Motor neuron (in vitro differentiated cells): ENCODE data around the gene UTP25. TPM values are rescaled to one million over a fixed set of nuclear protein-coding genes. Genes with fewer than 3 reads are reported as not detected.

Source experiments
- ATAC-seq, 8 experiments: fragments of 200-7000 bp; cut with Tn5 transposase; replicated peaks in 6 of 8; 2 replicates each; pipeline ENCODE4 v1.8.0; 2021; ENCODE audit warnings: mild to moderate bottlenecking in 8 of 8, moderate library complexity in 8 of 8
- H3K27ac ChIP-seq, 2 donors: fragments of 250-450 bp; sonication (Bioruptor Pico); 2 replicates each; pipeline ENCODE4 v1.9.0; 2021; ENCODE audit warnings: antibody characterized with exemption in 2 of 2, mild to moderate bottlenecking in 2 of 2, moderate library complexity in 1 of 2
- H3K4me1 ChIP-seq, 2 donors: fragments of 250-450 bp; sonication (Bioruptor Pico); replicated peaks in 1 of 2; 2 replicates each; pipeline ENCODE4 v1.6.1; 2021; ENCODE audit warnings: antibody characterized with exemption in 2 of 2, mild to moderate bottlenecking in 2 of 2, moderate library complexity in 1 of 2
- H3K4me3 ChIP-seq, 5 donors: fragments of 250-450 bp; sonication (Bioruptor Pico); 2 replicates each; pipeline ENCODE4 v1.9.0; 2021; ENCODE audit warnings: antibody characterized with exemption in 5 of 5, mild to moderate bottlenecking in 5 of 5, moderate library complexity in 4 of 5
- WGBS, 10 experiments: fragments of 450-650 bp; shearing (Covaris generic); methylation state at CpG; one replicate each; pipeline ENCODE4 v1.0.0; 2022; 5-methylcytosine and 5-hydroxymethylcytosine counted together
- in situ Hi-C, 9 experiments: fragments of 400-800 bp; cut with MboI; loops; one replicate each; pipeline ENCODE4 v1.15.0; 2021; ENCODE audit warnings: low sequenced_read_pairs in 9 of 9, low pct_unique_long_range_greater_than_20kb in 2 of 9; ENCODE audit not compliant: unreplicated experiment in 9 of 9
- total RNA-seq, 8 experiments: library from RNA; unstranded; fragments of 300-600 nt; gene quantifications; 2 replicates each; pipeline versions ENCODE4 v1.2.3 to v1.2.4, GENCODE V29; 2022

Gene UTP25
- total RNA-seq, 8 experiments from 2014 or later: 6.3 to 11.9 (median 8.7) TPM

DNA sequence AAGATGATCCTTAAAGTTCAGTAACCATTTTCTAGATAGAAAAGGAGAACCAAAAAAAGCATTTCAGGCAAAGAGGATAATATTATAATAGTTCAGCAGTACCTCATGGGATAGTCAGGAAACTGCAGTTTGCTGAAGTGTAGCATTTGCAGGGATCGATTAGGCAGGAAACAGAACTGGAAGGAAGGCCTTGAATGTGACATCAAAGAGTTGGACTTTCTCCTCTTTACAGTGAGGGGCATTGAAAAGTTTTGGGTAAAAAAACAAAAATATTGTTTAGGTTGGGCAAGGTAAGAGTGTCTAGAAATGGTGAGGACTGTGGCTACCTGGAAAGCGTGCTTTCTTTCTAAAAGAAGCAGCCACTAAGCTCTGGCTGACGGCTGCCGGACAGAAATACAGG, 13.9 kb upstream of the UTP25 start:
- H3K4me3 ChIP-seq: no peak overlapping the region
- in situ Hi-C loops: no loop called here
- no peaks in the 10 kb centered on the region for H3K4me1 ChIP-seq
- 80 to 100% (median 90%) methylated on average over 1 to 4 of the region's 4 CpGs; no CpG with 5 or more reads in 2 of the 10 experiments for WGBS, 10 experiments
- no peak overlapping the region for H3K27ac ChIP-seq
- no peak for ATAC-seq

DNA sequence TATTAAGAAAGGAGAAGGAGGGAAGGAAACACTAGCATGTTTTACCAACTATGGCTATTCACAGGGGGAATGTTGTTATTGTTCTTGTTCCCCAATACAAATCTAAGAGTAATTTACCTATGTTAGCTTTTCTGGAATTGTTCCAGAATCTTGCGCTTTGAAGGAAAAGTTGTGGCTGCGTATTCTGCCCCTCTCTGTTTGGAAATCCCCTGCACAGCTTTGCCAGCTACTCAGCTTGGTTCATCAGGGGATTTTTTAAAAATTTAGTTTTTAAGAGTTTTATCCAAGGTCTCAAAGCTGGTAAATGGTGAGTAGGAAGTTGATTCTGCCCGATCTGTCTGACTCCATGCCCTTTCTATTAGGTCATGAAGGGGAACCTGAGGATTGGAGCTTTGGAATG, 12.3 kb upstream of the UTP25 start:
- in situ Hi-C loops: no loop called here
- no peak for ATAC-seq
- H3K4me1 ChIP-seq: no peaks in the 10 kb centered on the region
- H3K27ac ChIP-seq: no peak overlapping the region
- 63 to 100% (median 83%) methylated on average over 1 to 3 of the region's 3 CpGs for WGBS, 10 experiments
- no peak overlapping the region for H3K4me3 ChIP-seq

DNA sequence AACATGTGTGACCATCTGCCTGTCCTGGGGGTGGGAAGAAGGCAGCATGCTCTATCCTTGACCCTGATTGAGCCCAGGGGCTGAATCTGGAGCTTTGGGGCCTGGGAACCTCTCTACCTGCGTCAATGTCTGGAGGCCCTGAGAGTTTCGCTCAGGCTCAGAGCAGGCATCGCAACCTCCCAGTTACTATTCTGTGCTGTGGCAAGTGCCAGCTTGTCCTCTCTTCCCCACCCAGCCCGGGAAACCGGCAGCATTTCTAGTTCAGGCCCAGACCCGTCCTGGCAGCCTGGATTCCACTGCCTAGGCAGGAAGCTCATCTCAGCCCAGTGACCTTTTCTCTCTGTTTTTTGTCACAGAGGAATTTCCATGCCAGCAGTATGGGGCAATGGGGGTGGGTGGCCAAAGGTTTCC, 11.8 kb upstream of the UTP25 start:
- WGBS, 10 experiments: 60 to 100% (median 80%) methylated on average over 1 to 6 of the region's 6 CpGs; no CpG with 5 or more reads in 4 of the 10 experiments
- no peak overlapping the region for H3K4me3 ChIP-seq
- H3K27ac ChIP-seq: no peak overlapping the region
- in situ Hi-C loops: no loop called here
- no peaks in the 10 kb centered on the region for H3K4me1 ChIP-seq
- ATAC-seq: no peak

DNA sequence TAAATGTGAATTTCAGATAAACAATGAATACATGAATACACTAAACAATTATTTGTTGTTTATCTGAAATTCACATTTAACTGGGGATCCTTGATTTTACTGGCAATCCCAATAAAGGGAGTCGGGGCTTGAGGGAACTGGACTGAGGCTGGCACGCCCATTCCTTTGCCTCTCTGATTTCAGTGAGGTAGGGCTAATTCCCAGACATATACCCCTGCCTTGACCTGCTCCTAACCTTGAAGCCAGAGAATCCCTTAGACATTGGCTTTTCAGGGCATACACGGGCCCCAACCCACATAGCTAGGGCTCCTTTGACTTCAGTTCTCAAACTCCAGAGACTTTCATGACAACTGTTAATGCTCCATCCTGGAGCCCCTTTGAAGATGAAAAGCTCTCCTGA, 10.8 kb upstream of the UTP25 start:
- Histone ChIP-seq H3K27ac (no peak overlapping the region), H3K4me1 (no peaks in the 10 kb centered on the region), H3K4me3 (no peak overlapping the region)
- 36 to 100% (median 65%) methylated on average over 1 to 3 of the region's 3 CpGs; no CpG with 5 or more reads in 4 of the 10 experiments for WGBS, 10 experiments
- in situ Hi-C loops: no loop called here
- no peak for ATAC-seq

DNA sequence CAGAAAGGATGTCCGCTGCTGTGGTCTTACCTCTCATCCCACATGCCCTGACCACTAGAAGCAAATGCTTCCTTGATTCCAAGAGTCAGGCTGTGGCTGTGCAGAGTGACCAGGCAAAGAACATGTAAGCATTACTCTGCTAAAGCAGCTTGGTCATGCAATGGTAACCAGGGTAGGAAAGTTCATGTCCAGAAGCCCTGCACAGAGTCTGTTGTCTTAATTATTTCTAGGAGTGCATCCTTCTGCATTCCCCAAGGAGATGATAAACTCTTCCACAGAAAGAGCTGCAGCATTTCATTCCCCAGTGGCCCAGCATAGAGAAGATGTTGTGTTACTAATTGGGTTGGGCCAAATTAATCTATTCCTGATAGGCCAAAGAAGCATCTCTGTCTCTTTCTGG, 10.1 kb upstream of the UTP25 start:
- WGBS, 10 experiments: 50 to 100% (median 86%) methylated on average over 1 of the region's 1 CpG; no CpG with 5 or more reads in 3 of the 10 experiments
- no peak overlapping the region for H3K4me3 ChIP-seq
- in situ Hi-C loops: no loop called here
- no peak overlapping the region for H3K27ac ChIP-seq
- no peak for ATAC-seq
- no peaks in the 10 kb centered on the region for H3K4me1 ChIP-seq

DNA sequence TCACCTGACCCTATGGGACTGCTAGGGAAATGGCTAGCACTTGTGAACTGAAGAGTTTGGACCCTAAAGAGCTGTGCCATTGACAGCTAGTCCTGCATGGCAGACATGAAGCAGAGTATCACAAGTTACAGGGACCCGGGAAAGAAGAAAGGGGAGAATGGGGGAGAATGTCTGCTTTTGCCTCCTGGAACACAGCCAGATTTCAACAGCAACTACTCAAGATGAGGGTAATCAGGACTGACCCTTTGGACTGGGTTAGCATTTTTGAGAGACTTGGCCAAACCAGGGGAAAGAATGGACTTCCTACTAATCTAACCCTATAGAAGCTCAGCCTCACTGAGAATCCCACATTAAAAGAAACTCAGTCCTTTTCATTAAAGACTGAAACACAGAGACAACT, 8.7 kb upstream of the UTP25 start:
- no peak overlapping the region for H3K27ac ChIP-seq
- 43 to 56% (median 50%) methylated on average over 1 of the region's 1 CpG; no CpG with 5 or more reads in 7 of the 10 experiments for WGBS, 10 experiments
- no peak overlapping the region for H3K4me3 ChIP-seq
- in situ Hi-C loops: no loop called here
- no peak for ATAC-seq
- H3K4me1 ChIP-seq: no peaks in the 10 kb centered on the region

DNA sequence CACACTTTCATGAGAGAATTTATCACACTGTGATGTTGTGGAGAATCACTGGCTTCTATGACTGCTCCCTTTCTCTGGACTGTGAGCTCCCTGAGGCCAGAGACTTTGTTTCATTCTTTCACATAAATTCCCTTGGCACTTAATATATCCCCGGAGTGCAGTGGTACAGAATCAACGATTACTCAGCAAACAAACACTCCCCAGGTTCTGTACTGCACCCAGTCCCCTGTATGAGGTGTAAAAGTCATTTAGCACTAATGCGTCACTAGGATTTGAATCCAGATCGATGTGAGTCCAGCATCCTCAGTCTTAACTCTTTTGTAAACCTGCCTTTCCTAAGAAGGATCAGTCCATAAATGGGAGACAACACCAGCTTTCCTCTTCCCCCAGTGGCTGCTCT, 6.8 kb upstream of the UTP25 start:
- no peak for ATAC-seq
- in situ Hi-C loops: no loop called here
- H3K4me3 ChIP-seq: no peak overlapping the region
- no peak overlapping the region for H3K27ac ChIP-seq
- no peaks in the 10 kb centered on the region for H3K4me1 ChIP-seq
- 17 to 90% (median 46%) methylated on average over 1 to 4 of the region's 4 CpGs for WGBS, 10 experiments

DNA sequence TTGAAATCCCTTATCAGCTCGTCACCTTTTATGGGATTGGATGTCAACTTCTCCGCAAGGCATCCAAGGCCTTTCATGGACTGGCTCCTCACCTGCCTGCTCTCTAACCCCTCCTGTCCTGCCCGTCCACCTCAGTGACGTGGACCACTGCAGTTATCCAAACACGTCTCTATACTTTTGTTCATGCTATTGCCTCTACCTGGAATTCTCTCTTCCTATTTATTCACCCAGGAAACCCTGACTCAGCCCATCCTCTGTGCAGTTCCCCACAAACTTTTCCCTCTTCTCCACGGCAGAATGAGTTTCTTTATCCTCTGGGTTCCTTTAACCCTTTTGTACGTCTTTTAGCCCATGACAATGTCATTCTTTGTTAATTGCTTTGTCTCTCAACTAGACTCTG, 5.1 kb upstream of the UTP25 start:
- Histone ChIP-seq H3K4me1 (peaks cover 3 to 4% of the 10 kb centered on the region in 2 donors), H3K27ac (no peak overlapping the region), H3K4me3 (no peak overlapping the region)
- ATAC-seq: no peak
- in situ Hi-C loops: no loop called here
- 21 to 93% (median 63%) methylated on average over 2 to 7 of the region's 7 CpGs for WGBS, 10 experiments

DNA sequence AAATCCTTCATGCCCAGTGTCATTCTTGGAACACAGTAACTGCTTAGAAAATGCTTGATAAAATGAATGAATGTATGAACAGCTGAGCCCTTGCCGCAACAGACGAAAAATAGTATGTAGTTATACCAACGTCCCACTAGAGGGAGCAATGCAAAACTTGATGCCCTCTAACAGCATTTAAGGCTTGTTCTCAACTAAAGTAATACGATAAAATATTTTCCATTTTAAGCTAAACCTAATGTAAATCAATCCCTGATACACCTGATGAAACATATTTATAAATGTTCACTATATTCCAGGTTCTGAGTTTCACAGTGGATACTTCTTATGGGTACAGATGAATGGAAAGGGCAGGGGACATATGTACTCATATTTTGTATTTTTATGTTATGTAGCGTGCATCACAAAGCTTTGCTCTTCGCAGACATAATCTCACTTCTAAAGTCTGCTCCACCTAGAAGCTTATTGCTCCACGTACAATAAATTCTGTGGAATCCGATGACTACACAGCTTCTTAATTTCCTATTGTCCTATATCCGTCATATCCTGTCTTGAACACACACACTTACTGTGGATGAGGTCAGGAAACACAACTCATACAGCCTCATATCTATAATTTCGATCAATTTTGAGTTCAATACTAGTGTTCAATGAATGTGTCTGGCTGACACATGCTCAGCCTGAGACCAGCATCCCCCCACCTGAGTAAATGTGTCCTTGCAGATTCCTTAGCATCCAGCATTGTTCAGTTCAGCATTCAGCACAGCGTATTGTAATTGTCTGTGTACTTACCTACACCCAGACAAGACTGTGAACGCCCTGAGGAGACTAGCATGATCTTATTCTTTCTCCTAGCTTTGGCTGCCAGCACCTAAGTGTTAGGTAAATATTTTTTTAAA, 4.4 kb upstream of the UTP25 start:
- in situ Hi-C loops: no loop called here
- 16 to 60% (median 36%) methylated on average over 2 to 12 of the region's 12 CpGs; no CpG with 5 or more reads in 1 of the 10 experiments for whole genome bisulfite sequencing, 10 experiments
- peak in 6 of 8 experiments; percentile 19 to 53 (median 36) for ATAC-seq
- Histone ChIP-seq H3K4me3 (no peak overlapping the region), H3K27ac (no peak overlapping the region), H3K4me1 (peaks cover 3 to 4% of the 10 kb centered on the region in 2 donors)

DNA sequence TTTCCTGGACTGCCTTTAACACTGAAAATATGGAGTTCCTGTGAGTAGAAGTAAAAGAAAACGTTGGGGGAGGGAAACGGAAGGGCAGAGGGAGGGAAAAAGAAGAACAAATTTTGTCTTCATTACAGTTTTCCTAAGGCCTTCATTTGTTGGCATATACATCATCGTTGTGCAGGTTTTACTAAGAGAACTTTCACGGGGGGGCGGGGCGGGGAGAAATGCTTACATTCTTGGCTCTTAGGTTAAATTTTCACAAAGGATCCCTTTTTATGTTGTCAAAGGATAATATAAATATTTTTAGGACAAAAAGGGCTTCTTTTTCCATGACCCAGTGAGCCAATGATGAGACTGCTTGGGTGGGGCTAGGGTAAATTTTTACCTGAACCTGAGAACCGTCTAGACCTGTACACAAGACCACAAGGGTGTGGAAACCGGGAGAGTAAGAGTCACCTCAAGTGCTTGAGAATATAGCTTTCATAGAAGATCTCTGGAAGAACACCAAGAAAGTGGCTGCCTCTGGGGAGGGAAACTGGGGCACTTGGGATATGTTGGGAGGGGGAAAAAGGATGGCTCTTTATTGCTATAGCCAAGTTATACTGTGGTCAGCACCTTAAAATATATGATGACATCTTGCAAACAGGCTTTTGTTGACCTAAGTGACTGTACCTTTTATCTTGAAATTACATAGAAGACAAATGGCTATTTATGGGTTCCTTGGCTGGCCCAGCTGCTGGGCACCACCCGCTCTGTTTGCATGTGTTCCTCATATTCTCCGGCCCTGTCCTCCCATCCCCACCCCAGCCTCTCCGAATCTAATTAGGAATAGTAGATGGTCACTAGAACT, 2.0 kb upstream of the UTP25 start:
- ATAC-seq: peak in 3 of 8 experiments; percentile 34 to 57 (median 37)
- H3K4me1 ChIP-seq: peaks cover 13 to 14% of the 10 kb centered on the region in 2 donors
- 44 to 100% (median 77%) methylated on average over 2 to 11 of the region's 11 CpGs; no CpG with 5 or more reads in 1 of the 10 experiments for WGBS, 10 experiments
- in situ Hi-C loops: no loop called here
- H3K4me3 ChIP-seq: no peak overlapping the region
- H3K27ac ChIP-seq: no peak overlapping the region

DNA sequence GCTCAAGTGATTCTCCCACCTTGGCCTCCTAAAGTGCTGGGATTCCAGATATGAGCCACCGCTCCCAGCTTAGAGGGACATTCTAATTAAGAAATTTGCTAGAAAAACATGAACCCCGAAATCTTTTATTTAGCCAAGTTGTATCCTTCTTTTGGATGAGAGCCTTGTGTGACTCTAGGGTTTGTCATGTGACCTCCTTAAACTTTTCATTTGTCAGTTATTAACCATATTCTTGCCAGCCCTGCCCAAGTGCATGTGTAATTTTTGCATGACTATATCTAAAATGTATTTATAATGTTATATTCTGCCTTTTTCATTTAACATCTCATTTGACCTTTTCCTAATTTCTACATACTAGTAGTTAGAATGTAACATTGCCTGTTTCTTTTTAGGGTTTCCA, 1.9 kb downstream of the UTP25 start:
- 33 to 100% (median 98%) methylated on average over 1 to 2 of the region's 2 CpGs for WGBS, 10 experiments
- H3K4me3 ChIP-seq: no peak overlapping the region

DNA sequence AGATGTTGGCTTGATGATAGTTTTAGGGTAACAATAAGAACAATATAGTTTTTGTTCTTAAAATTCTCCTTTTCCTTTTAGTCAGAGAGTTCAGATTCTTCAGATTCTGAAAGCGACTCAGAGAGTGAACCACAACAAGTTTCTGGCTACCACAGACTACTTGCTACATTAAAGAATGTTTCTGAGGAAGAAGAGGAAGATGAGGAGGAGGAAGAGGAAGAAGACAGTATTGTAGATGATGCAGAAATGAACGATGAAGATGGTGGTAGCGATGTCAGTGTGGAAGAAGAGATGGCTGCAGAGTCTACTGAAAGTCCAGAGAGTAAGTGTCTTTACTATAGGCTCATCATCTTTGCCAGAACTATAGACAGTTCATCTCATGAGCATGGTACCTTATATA, 3.0 kb downstream of the UTP25 start:
- no peak for ATAC-seq
- peaks cover 13 to 14% of the 10 kb centered on the region in 2 donors for H3K4me1 ChIP-seq
- no peak overlapping the region for H3K27ac ChIP-seq
- in situ Hi-C loops: no loop called here
- H3K4me3 ChIP-seq: no peak overlapping the region
- 85 to 100% (median 97%) methylated on average over 1 to 3 of the region's 3 CpGs for WGBS, 10 experiments

More for the DNA sequence above, 1.9 kb downstream of the UTP25 start:
- in situ Hi-C loops: no loop called here
- peaks cover 13 to 14% of the 10 kb centered on the region in 2 donors for H3K4me1 ChIP-seq
- H3K27ac ChIP-seq: no peak overlapping the region
- ATAC-seq: no peak

DNA sequence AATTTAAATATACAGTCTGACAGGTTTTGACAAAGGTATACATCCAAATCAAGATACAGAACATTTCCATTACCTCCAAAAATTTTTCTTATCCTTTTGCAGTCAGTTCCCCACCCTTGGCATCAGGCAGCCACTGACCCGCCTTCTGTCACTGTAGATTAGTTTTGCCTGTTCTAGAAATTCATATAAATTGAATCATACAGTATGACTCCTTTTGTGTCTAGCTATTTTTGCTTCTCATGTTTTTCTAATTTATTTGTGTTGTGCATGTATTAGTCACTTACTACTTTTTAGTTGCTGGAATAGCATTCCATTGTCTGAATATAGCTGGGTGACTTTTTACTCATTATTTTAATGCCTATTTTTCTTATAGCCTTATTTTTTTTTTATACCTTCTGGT, 3.8 kb downstream of the UTP25 start:
- in situ Hi-C loops: no loop called here
- no peak for ATAC-seq
- peaks cover 13 to 14% of the 10 kb centered on the region in 2 donors for H3K4me1 ChIP-seq
- H3K27ac ChIP-seq: no peak overlapping the region
- 9 to 100% (median 88%) methylated on average over 1 of the region's 1 CpG; no CpG with 5 or more reads in 2 of the 10 experiments for WGBS, 10 experiments
- no peak overlapping the region for H3K4me3 ChIP-seq
